ENCODE measurements around the gene NOS1AP. TPM values are rescaled to one million over a fixed set of nuclear protein-coding genes. Genes with fewer than 3 reads are reported as not detected.

The NOS1AP gene
- total RNA-seq, 1 experiment from 2014 or later, result 5.3 TPM

DNA sequence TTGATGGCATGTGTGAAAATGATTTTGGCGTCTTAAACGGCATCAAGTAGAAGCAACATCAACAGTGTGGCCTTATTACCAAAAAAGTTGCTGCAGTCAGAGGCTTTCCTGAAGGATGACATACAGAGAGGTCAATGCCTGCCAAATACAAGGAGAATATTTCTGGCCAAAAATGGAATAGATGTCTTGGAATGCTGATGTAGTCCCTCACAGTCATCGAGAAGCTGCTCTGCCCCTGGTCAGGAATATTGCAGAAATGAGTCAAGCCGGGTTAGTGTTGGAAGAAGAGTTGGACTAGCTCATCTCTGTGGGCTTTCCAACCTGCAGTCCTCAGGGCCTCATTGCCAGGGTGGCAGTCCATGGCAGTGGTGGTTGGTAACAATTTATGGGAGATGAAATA, 42.1 kb downstream of the NOS1AP start:
- Histone ChIP-seq H3K27me3 (ENCODE audit: insufficient read depth, low read length) (no peaks in the 10 kb centered on the region), H4K20me1 (ENCODE audit: insufficient read depth) (no peaks in the 10 kb centered on the region), H3K9ac (ENCODE audit: low read length) (no peak overlapping the region), H3K4me2 (ENCODE audit: low read length) (no peak overlapping the region), H3K27ac (ENCODE audit: low read depth, low read length) (no peak overlapping the region), H3K79me2 (ENCODE audit: insufficient read depth, low read length) (no peaks in the 10 kb centered on the region), H3K4me1 (ENCODE audit: control insufficient read depth in 1 of 2, insufficient read depth in 2 of 2, low read length in 2 of 2) (no peaks in the 10 kb centered on the region), H3K9me3 (ENCODE audit: control insufficient read depth in 1 of 2, insufficient read depth in 1 of 2, low read depth in 1 of 2, low read length in 2 of 2) (no peaks in the 10 kb centered on the region), H3K4me3 (replicated peaks in 1 of 2; ENCODE audit: low read depth in 1 of 2, low read length in 2 of 2) (no peak overlapping the region), H2AFZ (ENCODE audit: low read depth, low read length, poor library complexity, severe bottlenecking) (no peak overlapping the region), H3K9me2 (ENCODE audit: insufficient read depth) (no peaks in the 10 kb centered on the region), H3K36me3 (ENCODE audit: control insufficient read depth in 1 of 2, insufficient read depth in 2 of 2, low read length in 2 of 2) (no peaks in the 10 kb centered on the region)
- TF ChIP-seq EZH2phosphoT487 (IDR thresholded peaks at IDR 0.05; ENCODE audit: borderline replicate concordance), result no peak
- TF ChIP-seq, protein P1, sequence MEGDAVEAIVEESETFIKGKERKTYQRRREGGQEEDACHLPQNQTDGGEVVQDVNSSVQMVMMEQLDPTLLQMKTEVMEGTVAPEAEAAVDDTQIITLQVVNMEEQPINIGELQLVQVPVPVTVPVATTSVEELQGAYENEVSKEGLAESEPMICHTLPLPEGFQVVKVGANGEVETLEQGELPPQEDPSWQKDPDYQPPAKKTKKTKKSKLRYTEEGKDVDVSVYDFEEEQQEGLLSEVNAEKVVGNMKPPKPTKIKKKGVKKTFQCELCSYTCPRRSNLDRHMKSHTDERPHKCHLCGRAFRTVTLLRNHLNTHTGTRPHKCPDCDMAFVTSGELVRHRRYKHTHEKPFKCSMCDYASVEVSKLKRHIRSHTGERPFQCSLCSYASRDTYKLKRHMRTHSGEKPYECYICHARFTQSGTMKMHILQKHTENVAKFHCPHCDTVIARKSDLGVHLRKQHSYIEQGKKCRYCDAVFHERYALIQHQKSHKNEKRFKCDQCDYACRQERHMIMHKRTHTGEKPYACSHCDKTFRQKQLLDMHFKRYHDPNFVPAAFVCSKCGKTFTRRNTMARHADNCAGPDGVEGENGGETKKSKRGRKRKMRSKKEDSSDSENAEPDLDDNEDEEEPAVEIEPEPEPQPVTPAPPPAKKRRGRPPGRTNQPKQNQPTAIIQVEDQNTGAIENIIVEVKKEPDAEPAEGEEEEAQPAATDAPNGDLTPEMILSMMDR (IDR thresholded peaks at IDR 0.05 in 2 of 3, conservative IDR thresholded peaks at IDR 0.05 in 1 of 3; ENCODE audit: borderline replicate concordance in 1 of 3, insufficient read depth in 1 of 3, low read depth in 2 of 3, low read length in 2 of 3), result no peak
- no peak for TF ChIP-seq SP1 (IDR thresholded peaks at IDR 0.05; ENCODE audit: low read depth)
- TF ChIP-seq TCF7L2 (IDR thresholded peaks at IDR 0.05; ENCODE audit: borderline replicate concordance, extremely low read depth, insufficient read depth, insufficient read length), result no peak
- TF ChIP-seq, protein P2, sequence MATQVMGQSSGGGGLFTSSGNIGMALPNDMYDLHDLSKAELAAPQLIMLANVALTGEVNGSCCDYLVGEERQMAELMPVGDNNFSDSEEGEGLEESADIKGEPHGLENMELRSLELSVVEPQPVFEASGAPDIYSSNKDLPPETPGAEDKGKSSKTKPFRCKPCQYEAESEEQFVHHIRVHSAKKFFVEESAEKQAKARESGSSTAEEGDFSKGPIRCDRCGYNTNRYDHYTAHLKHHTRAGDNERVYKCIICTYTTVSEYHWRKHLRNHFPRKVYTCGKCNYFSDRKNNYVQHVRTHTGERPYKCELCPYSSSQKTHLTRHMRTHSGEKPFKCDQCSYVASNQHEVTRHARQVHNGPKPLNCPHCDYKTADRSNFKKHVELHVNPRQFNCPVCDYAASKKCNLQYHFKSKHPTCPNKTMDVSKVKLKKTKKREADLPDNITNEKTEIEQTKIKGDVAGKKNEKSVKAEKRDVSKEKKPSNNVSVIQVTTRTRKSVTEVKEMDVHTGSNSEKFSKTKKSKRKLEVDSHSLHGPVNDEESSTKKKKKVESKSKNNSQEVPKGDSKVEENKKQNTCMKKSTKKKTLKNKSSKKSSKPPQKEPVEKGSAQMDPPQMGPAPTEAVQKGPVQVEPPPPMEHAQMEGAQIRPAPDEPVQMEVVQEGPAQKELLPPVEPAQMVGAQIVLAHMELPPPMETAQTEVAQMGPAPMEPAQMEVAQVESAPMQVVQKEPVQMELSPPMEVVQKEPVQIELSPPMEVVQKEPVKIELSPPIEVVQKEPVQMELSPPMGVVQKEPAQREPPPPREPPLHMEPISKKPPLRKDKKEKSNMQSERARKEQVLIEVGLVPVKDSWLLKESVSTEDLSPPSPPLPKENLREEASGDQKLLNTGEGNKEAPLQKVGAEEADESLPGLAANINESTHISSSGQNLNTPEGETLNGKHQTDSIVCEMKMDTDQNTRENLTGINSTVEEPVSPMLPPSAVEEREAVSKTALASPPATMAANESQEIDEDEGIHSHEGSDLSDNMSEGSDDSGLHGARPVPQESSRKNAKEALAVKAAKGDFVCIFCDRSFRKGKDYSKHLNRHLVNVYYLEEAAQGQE (IDR thresholded peaks at IDR 0.05; ENCODE audit: low read depth), result no peak
- TF ChIP-seq RAD21 (IDR thresholded peaks at IDR 0.05; ENCODE audit: low read depth), result no peak
- TF ChIP-seq ELF1 (IDR thresholded peaks at IDR 0.05; ENCODE audit: borderline replicate concordance, low read depth), result no peak
- no peak for TF ChIP-seq JUND (IDR thresholded peaks at IDR 0.05)
- TF ChIP-seq EZH2 (IDR thresholded peaks at IDR 0.05), result no peak
- TF ChIP-seq EGR1 (IDR thresholded peaks at IDR 0.05; ENCODE audit: low read depth), result no peak
- no peak for TF ChIP-seq YY1 (IDR thresholded peaks at IDR 0.05; ENCODE audit: extremely low read depth, insufficient replicate concordance, low read depth, low read length)
- no peak for TF ChIP-seq MAX (IDR thresholded peaks at IDR 0.05)
- TF ChIP-seq, protein P3, sequence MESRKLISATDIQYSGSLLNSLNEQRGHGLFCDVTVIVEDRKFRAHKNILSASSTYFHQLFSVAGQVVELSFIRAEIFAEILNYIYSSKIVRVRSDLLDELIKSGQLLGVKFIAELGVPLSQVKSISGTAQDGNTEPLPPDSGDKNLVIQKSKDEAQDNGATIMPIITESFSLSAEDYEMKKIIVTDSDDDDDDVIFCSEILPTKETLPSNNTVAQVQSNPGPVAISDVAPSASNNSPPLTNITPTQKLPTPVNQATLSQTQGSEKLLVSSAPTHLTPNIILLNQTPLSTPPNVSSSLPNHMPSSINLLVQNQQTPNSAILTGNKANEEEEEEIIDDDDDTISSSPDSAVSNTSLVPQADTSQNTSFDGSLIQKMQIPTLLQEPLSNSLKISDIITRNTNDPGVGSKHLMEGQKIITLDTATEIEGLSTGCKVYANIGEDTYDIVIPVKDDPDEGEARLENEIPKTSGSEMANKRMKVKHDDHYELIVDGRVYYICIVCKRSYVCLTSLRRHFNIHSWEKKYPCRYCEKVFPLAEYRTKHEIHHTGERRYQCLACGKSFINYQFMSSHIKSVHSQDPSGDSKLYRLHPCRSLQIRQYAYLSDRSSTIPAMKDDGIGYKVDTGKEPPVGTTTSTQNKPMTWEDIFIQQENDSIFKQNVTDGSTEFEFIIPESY (IDR thresholded peaks at IDR 0.05; ENCODE audit: extremely low read depth, insufficient replicate concordance, low read length), result no peak
- ATAC-seq, result no peak
- no TSS peak for BruUV-seq (replicated peaks)
- intact Hi-C loops (cut with micrococcal nuclease), result no loop called here
- POLR2A ChIA-PET, result no interaction called here
- RAD21 ChIA-PET (ENCODE audit: low non-redundant PET in 1 of 2, low total read pairs in 2 of 2, uncharacterized antibody in 2 of 2, unreplicated experiment in 2 of 2), result no interaction called here
- CTCF ChIA-PET, result no interaction called here
- DNase-seq (ENCODE audit: low read depth, low spot score), result no peak
